GM19452 (cell line): ENCODE results near the gene NAV3.

Source experiments
- ATAC-seq: cut with Tn5 transposase; IDR thresholded peaks from one replicate; pipeline ENCODE4 v1.9.1; 2021; ENCODE audit not compliant: unreplicated experiment

The NAV3 gene

GRCh38 chr12:78037707-78038106 lies 207.0 kb downstream of the NAV3 start:
- ATAC-seq, result no peak

GRCh38 chr12:78038541-78038940 lies 207.8 kb downstream of the NAV3 start:
- ATAC-seq, result no peak

- no peak for ATAC-seq
Observed at GRCh38 chr12:78038986-78039385, 208.3 kb downstream of the NAV3 start.

DNA sequence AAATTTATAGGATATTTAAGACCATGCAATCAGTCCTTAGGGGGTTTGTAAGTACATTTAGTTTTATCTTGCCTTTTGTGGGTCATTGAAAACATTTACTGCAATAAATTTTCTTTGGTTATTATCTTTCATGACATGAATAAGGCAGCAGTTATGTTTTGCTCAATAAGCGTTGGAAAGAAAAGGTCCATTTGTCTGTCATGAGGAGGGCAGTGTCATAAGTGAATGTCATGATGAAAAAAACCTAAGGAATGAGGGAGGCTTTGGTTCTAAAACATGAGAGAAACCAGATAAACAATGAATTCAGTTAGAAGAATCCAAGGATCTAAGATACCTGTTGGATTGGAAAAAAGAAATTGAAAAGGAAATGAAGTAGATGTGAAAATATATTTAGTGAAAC lies 209.4 kb downstream of the NAV3 start:
- ATAC-seq, result no peak

GRCh38 chr12:78050790-78051189 lies 220.1 kb downstream of the NAV3 start:
- no peak for ATAC-seq

- ATAC-seq, result no peak
Observed at GRCh38 chr12:78055545-78055944, 224.9 kb downstream of the NAV3 start.

DNA sequence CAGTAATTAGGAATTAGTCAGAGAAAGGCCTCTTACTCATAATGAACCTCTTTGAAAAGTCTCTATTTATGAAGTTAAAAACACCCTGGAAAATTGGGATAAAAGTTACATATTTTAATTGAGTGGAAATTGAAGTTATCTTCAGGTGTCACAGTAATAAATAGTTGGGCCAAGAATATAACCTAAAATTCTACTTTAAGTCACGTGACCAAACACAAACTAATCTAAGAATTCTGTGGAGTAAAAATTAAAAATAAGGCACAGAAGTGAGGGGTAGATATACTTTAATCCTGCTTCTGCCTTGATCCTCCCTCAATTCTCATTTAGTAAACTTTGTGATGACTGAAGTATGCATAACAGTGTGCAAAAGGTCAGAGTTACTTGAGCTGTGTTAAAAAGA lies 226.4 kb downstream of the NAV3 start:
- ATAC-seq, result no peak

DNA sequence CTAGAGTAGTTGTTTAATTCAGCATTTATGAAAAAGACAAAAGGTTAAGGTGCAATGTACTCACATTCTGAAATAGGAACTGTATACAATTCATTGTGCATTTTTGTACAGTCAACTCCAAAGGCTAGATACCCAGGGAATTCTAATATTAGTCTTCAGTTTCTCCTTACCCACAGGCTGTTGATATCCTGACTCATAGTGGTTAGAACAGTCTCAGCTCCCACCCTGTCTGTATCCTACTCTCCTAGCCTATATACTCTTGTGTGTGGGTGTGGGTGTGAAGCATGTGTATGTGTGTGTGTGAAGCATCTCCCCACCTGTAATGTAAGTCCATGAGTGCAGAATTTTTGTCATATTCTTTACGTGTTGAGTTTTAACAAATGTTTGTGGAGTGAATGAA lies 229.5 kb downstream of the NAV3 start:
- ATAC-seq, result no peak

- no peak for ATAC-seq
Observed at GRCh38 chr12:78062786-78063185, 232.1 kb downstream of the NAV3 start.

DNA sequence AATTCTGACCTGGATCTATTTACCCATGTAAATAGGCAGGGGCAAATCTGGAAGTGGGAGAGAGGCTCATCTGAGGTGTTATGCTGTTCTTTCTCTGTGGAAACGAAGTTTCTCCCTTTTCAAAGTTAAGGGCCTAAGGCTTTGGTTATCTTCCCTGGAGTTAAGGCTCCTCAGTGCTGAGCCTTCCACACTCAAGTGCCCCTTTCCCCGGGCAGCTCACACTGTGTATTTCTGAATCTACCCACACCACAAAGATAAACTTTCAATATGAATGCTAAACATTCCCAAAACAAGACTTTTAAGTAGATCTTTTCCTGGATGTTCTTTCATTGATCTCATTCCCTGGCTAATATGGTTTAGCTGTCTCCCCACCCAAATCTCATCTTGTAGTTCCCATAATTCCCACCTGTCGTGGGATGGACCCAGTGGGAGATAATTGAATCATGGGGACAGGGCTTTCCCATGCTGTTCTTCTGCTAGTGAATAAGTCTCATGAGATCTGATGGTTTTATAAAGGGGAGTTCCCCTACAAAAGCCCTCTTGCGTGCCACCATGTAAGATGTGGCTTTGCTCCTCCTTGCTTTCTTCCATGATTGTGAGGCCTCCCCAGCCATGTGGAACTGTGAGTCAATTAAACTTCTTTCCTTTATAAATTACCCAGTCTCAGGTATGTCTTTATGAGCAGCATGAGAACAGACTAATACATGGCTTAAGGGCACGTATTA lies 251.1 kb downstream of the NAV3 start:
- no peak for ATAC-seq

DNA sequence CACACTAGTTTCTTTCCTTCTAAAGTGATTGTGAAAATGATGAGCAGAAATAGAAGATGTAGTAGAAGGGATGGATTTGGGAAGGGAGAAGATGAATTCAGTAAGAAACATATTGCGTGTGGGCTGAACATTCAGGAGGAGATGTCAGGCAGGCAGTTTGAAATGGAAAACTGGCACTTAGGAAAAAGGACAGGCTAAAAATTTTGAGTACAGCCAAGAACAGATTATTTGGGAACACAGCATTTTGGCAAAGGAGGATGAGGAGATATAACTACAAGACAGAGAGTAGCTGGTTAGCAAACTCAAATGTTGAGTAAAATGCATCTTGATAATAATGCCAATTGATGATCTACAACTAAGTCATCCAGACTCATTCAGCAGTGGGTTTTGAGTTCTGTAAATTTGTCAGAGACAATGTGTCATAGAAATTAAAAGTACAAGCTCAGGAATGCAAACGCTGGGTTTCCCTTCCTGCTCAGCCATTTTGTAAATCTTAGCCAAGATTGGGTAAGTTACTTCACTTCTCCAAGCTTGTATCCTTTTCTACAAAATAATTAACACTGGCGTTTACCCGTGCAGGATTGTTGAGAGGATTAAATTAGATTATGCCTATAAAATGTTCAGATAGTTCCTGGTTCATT lies 255.0 kb downstream of the NAV3 start:
- no peak for ATAC-seq

GRCh38 chr12:78086553-78087362 lies 256.1 kb downstream of the NAV3 start:
- ATAC-seq, result no peak

DNA sequence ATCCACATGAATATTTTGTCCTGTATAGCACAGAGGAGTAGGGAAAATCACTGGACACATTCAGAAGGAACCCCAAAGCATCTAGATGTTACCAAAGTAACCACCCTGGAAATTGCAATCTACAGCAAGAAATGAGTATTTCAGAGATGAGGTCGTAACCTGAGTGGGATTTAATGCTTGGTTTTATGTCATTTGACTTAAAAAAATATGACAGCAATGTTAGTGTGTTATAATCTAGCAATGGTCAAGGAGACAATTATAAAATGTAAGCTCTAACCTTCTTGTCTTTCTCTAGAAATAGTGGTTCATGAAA lies 256.6 kb downstream of the NAV3 start:
- ATAC-seq, result no peak

DNA sequence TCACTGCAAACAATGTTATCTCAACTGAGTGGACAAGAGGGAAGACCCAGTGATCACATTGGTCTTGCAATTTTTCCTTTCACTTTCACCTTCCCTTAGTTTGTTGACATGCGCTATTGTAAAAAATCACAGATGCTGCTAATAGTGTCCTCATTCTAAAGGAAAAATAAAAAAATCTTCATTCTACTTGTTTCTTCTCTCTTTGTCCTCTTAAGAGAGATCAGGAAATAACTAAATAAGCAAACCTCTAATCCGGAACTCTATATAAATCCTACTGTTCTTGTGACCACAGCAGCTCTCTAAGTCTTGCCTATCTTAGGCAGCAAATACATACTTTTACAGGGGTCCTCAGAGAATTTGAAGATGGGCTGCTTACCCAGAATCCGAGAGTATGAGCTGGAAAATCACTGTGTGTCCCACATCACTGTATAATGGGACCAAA lies 257.7 kb downstream of the NAV3 start:
- no peak for ATAC-seq

DNA sequence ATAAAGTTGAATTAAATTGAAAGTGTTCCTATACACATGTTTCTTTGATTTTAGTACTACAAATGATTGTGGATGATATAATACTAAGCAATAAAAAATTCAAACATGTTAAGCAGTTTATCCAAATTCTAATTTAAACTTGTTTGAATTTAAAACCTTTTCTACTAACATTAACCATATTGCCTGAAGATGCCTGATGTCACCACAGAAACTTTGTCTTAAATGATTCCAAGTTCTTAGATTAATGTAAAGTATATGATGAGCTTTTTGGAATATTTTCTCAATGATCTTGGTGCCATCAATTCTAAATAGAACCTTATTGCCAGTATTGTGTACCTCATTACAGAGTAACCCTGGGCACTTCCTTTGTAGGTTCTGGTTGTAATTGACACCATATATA lies 259.6 kb downstream of the NAV3 start:
- no peak for ATAC-seq

DNA sequence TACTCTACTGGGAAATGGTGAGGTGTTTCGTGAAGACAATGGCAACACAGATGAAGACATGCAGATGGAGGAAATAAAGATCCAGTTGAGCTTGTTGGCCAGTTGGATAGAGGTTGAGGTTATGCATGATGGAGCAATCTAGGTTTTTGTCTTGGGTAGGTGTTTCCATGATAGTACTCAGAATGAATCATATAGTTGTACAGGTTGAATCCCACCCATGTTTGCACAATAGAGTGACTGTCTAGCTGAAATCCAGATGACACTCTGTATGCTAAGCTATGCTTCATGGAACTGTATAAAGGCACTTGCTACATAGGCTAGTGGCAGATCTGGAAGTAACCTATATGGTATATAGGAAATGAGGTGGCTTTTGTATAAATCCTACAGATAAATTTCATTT lies 264.9 kb downstream of the NAV3 start:
- ATAC-seq, result no peak

GRCh38 chr12:78096909-78097597 lies 266.4 kb downstream of the NAV3 start:
- no peak for ATAC-seq

- no peak for ATAC-seq
Observed at GRCh38 chr12:78099806-78100205, 269.1 kb downstream of the NAV3 start.

DNA sequence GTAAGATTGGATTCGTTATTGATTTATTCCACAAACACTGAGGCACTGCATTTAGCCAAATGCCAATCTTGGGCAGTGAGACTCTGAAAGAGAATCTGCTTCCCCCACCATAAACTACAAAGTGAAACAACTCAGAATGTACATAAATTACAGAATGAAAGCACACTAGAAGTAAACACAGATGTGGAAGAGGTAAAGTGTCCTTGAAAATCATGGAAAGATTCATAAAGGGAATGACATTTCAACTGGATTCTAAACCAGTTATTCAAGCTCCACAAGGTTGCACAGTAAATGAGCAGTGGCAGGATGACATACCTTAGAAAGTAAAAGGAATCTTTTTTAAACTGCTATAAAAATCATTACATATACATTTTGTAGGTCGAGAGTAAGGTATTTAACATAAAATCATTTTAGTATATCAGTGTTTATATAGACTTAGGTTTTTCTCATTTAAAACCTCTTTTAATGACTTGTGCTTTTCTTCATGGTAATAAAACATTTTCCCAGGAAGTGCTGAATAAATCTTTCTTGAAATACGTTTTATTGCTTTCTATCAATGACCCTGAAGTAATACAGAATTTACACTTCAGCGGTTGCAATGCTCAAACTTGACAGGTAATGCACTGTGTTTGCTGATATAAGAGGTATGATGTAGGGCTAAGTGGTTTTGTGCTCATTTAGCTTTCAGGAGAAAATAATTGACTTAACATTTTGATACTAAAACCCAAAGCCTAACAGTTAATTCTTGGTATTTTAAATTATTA lies 270.6 kb downstream of the NAV3 start:
- no peak for ATAC-seq

DNA sequence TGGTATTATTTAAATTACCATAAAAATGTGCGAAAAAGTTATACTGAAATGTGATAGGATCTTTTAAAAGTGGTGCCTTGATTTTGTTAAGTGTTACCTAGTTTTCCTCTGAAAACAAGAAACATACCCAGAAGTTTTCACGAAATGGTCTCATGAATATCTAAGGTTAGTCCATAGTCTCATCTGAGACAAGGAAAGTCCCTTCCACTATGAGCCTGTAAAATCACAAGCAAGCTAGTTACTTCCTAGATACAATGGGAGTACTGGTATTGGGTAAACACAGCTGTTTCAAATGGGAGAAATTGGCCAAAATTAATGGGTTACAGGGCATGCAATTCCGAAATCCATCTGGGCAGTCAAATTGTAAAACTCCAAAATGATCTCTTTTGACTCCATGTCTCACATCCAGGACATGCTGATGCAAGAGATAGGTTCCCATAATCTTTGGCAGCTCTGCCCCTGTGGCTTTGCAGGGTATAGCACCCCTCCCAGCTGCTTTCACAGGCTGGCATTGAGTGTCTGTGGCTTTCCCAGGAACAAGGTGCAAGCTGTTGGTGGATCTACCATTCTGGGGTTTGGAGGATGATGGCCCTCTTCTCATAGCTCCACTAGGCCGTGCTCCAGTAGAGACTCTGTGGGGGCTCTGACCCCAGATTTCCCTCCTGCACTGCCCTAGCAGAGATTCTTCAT lies 271.4 kb downstream of the NAV3 start:
- no peak for ATAC-seq
